AG04449 (cell line): ENCODE data around the gene COBL.

Experiments
- CTCF ChIA-PET: fragments of 350-600 bp; formaldehyde crosslinking; extraction: SDS; loops from one replicate; lab custom pipeline; 2021; ENCODE audit warnings: antibody characterized with exemption; lab: Yijun Ruan, JAX
- POLR2A ChIA-PET: fragments of 400-600, 350-600 bp; formaldehyde crosslinking; extraction: SDS; loops from one replicate; lab custom pipeline; 2020; ENCODE audit warnings: antibody characterized with exemption, inconsistent platforms; lab: Yijun Ruan, JAX
- DNase-seq: peaks from one replicate; pipeline ENCODE4 v3.0.0-alpha.2; 2010; ENCODE audit warnings: low read depth, low spot score
- H3K4me3 ChIP-seq: 2 replicates; pipeline ENCODE4 v1.5.1; 2011; ENCODE audit warnings: low read depth, mild to moderate bottlenecking, control low read depth, low read length
- CTCF ChIP-seq: IDR thresholded peaks from one replicate; pipeline ENCODE4 v1.5.1; 2011; ENCODE audit warnings: mild to moderate bottlenecking, moderate library complexity, low read length, control low read depth, inconsistent platforms; ENCODE audit not compliant: insufficient read depth; ENCODE audit errors: missing control alignments

Gene COBL

GRCh38 chr7:51160990-51161615 is 155.5 kb downstream of the COBL start:
- H3K4me3 ChIP-seq = no peak overlapping the region
- ChIA-PET POLR2A (no interaction called here), CTCF (interaction anchor here (0.6 to 7.4 kb wide), 71 partner anchors 9 to 1124 kb away, joined by 3 to 236 read pairs (median 4); partner anchors contain the start of genes FIGNL1 and ZPBP)
- peak; percentile 17 for DNase-seq
- peak; percentile 94 for TF ChIP-seq CTCF

GRCh38 chr7:51160411-51160810 is 156.2 kb downstream of the COBL start:
- TF ChIP-seq CTCF = no peak
- H3K4me3 ChIP-seq = no peak overlapping the region
- CTCF ChIA-PET = interaction anchor here (0.6 to 7.4 kb wide), 61 partner anchors 9 to 1068 kb away, joined by 3 to 236 read pairs (median 4); partner anchors contain the start of gene ZPBP
- no peak for DNase-seq
- POLR2A ChIA-PET = no interaction called here

- CTCF ChIA-PET = interaction anchor here (1.1 to 7.4 kb wide), 7 partner anchors 7 to 1013 kb away, joined by 4 to 236 read pairs (median 69); no protein-coding TSS in a partner anchor
- no peak overlapping the region for H3K4me3 ChIP-seq
- TF ChIP-seq CTCF = no peak
- POLR2A ChIA-PET = no interaction called here
- DNase-seq = no peak
Observed at GRCh38 chr7:51158742-51159445, 157.7 kb downstream of the COBL start.

GRCh38 chr7:51158211-51158610 is 158.4 kb downstream of the COBL start:
- DNase-seq = no peak
- CTCF ChIA-PET = interaction anchor here (1.4 to 7.4 kb wide), 3 partner anchors 688 to 740 kb away, joined by 4 to 236 read pairs (median 5); no protein-coding TSS in a partner anchor
- POLR2A ChIA-PET = no interaction called here
- no peak overlapping the region for H3K4me3 ChIP-seq
- TF ChIP-seq CTCF = no peak

- no peak overlapping the region for H3K4me3 ChIP-seq
- POLR2A ChIA-PET = no interaction called here
- DNase-seq = no peak
- CTCF ChIA-PET = interaction anchor here (3.1 to 6.2 kb wide), 3 partner anchors 7 to 687 kb away, joined by 10 to 69 read pairs (median 47); no protein-coding TSS in a partner anchor
- no peak for TF ChIP-seq CTCF
Observed at GRCh38 chr7:51154201-51154600, 162.4 kb downstream of the COBL start.

GRCh38 chr7:51152706-51153200 is 163.9 kb downstream of the COBL start:
- ChIA-PET POLR2A (no interaction called here), CTCF (interaction anchor here (0.9 to 6.2 kb wide), 5 partner anchors 9 to 703 kb away, joined by 3 to 69 read pairs (median 6); no protein-coding TSS in a partner anchor)
- TF ChIP-seq CTCF = no peak
- no peak for DNase-seq
- no peak overlapping the region for H3K4me3 ChIP-seq
